ENCODE measurements around the gene RELL1. TPM values are rescaled to one million over a fixed set of nuclear protein-coding genes. Genes with fewer than 3 reads are reported as not detected.

RELL1 gene
- total RNA-seq, 2 experiments from 2014 or later: 13.8 to 15.3 TPM

- POLR2A ChIA-PET: no interaction called here
- no peak for TF ChIP-seq CTCF (IDR thresholded peaks at IDR 0.05)
- no peaks in the 10 kb centered on the region for H3K9me3 Mint-ChIP-seq
- H3K27me3 Mint-ChIP-seq: no peaks in the 10 kb centered on the region
- CTCF ChIA-PET: no interaction called here
- no peak overlapping the region for H3K4me3 Mint-ChIP-seq
- DNase-seq (peak; percentile 54), ATAC-seq (peak; percentile 72)
- H3K36me3 Mint-ChIP-seq (ENCODE audit: low read depth): no peaks in the 10 kb centered on the region
- intact Hi-C loops (cut with micrococcal nuclease): no loop called here
- peaks cover 8% of the 10 kb centered on the region for H3K4me1 Mint-ChIP-seq (ENCODE audit: low read depth)
- H3K27ac Mint-ChIP-seq: no peak overlapping the region
These were observed 29.8 kb upstream of the RELL1 start for GRCh38 chr4:37715889-37716402.

- Mint-ChIP-seq H3K4me3 (no peak overlapping the region), H3K9me3 (no peaks in the 10 kb centered on the region), H3K36me3 (ENCODE audit: low read depth) (no peaks in the 10 kb centered on the region), H3K27ac (no peak overlapping the region), H3K27me3 (no peaks in the 10 kb centered on the region), H3K4me1 (ENCODE audit: low read depth) (no peaks in the 10 kb centered on the region)
- intact Hi-C loops (cut with micrococcal nuclease): no loop called here
- TF ChIP-seq CTCF (IDR thresholded peaks at IDR 0.05): no peak
- CTCF ChIA-PET: interaction anchor here (0.6 kb wide), 1 partner anchor 14 kb away, joined by 3 read pairs; no protein-coding TSS in a partner anchor
- POLR2A ChIA-PET: no interaction called here
- ATAC-seq (no peak), DNase-seq (no peak)
These were observed 24.3 kb upstream of the RELL1 start for GRCh38 chr4:37710491-37710890.

GRCh38 chr4:37706032-37706431 is 19.9 kb upstream of the RELL1 start:
- no peaks in the 10 kb centered on the region for H3K36me3 Mint-ChIP-seq (ENCODE audit: low read depth)
- POLR2A ChIA-PET: no interaction called here
- no peak for TF ChIP-seq CTCF (IDR thresholded peaks at IDR 0.05)
- ATAC-seq: no peak
- CTCF ChIA-PET: no interaction called here
- DNase-seq: no peak
- H3K4me1 Mint-ChIP-seq (ENCODE audit: low read depth): no peaks in the 10 kb centered on the region
- H3K27me3 Mint-ChIP-seq: no peaks in the 10 kb centered on the region
- intact Hi-C loops (cut with micrococcal nuclease): no loop called here
- no peak overlapping the region for H3K27ac Mint-ChIP-seq
- no peak overlapping the region for H3K4me3 Mint-ChIP-seq
- no peaks in the 10 kb centered on the region for H3K9me3 Mint-ChIP-seq

- H3K27ac Mint-ChIP-seq: no peak overlapping the region
- H3K27me3 Mint-ChIP-seq: no peaks in the 10 kb centered on the region
- no peaks in the 10 kb centered on the region for H3K4me1 Mint-ChIP-seq (ENCODE audit: low read depth)
- H3K36me3 Mint-ChIP-seq (ENCODE audit: low read depth): no peaks in the 10 kb centered on the region
- H3K4me3 Mint-ChIP-seq: no peak overlapping the region
- intact Hi-C loops (cut with micrococcal nuclease): no loop called here
- H3K9me3 Mint-ChIP-seq: no peaks in the 10 kb centered on the region
- TF ChIP-seq CTCF (IDR thresholded peaks at IDR 0.05): no peak
- CTCF ChIA-PET: no interaction called here
- no peak for DNase-seq
- POLR2A ChIA-PET: no interaction called here
- no peak for ATAC-seq
These were observed 19.4 kb upstream of the RELL1 start for GRCh38 chr4:37705571-37705970.

- intact Hi-C loops (cut with micrococcal nuclease): no loop called here
- DNase-seq: no peak
- ATAC-seq: no peak
- Mint-ChIP-seq H3K4me3 (no peak overlapping the region), H3K4me1 (ENCODE audit: low read depth) (no peaks in the 10 kb centered on the region), H3K36me3 (ENCODE audit: low read depth) (no peaks in the 10 kb centered on the region), H3K9me3 (no peaks in the 10 kb centered on the region), H3K27me3 (no peaks in the 10 kb centered on the region), H3K27ac (no peak overlapping the region)
- ChIA-PET CTCF (no interaction called here), POLR2A (no interaction called here)
- no peak for TF ChIP-seq CTCF (IDR thresholded peaks at IDR 0.05)
These were observed 13.8 kb upstream of the RELL1 start for GRCh38 chr4:37699868-37700481.
